HG02759 (cell line): ENCODE data around the gene ESRRA.

Source experiments
- ATAC-seq: cut with Tn5 transposase; IDR thresholded peaks from one replicate; pipeline ENCODE4 v1.9.1; 2021; ENCODE audit warnings: mild to moderate bottlenecking, moderate library complexity; ENCODE audit not compliant: unreplicated experiment

ESRRA gene

GRCh38 chr11:64291262-64291751 lies 14.0 kb upstream of the ESRRA start, which contains the start of gene KCNK4:
KCNK4 (plus strand) TSS chr11:64291302; CDS start chr11:64293019, 1,717 bp downstream.
- no peak for ATAC-seq

DNA sequence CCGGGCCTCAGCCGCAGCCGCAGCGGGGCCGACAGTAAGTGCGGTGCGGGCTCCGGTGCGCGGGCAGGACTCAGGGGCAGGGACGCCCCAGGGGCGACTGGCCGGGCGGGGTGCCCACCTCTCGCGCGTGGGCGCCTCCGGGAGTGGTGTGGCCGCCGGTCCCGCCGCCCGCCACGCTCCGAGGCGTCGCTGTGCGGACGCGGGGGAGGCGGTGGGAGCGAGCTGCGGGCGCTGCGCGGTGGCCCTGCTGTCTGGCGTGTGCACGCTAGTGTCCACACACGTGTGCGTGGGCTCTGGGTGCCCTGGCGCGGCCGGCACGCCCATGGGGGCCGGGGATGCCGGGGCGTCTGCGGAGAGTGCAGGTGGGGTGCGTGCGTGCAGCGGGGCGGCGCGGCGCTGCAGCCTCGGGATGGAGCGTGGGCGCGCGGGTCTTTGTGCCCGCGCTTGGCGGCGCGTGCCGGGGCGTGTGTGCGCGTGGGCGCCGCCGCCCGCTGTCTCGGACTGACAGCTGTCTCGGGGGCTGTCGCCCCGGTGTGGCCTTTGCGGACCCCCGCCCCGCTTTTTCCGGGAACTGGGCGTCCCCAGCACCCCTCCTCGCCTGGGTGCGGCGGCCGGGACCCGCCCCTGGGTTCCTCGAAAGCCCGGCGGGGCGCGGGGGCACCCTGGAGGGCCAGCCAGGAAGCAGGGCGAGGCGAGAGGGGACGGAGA lies 13.4 kb upstream of the ESRRA start:
- no peak for ATAC-seq

DNA sequence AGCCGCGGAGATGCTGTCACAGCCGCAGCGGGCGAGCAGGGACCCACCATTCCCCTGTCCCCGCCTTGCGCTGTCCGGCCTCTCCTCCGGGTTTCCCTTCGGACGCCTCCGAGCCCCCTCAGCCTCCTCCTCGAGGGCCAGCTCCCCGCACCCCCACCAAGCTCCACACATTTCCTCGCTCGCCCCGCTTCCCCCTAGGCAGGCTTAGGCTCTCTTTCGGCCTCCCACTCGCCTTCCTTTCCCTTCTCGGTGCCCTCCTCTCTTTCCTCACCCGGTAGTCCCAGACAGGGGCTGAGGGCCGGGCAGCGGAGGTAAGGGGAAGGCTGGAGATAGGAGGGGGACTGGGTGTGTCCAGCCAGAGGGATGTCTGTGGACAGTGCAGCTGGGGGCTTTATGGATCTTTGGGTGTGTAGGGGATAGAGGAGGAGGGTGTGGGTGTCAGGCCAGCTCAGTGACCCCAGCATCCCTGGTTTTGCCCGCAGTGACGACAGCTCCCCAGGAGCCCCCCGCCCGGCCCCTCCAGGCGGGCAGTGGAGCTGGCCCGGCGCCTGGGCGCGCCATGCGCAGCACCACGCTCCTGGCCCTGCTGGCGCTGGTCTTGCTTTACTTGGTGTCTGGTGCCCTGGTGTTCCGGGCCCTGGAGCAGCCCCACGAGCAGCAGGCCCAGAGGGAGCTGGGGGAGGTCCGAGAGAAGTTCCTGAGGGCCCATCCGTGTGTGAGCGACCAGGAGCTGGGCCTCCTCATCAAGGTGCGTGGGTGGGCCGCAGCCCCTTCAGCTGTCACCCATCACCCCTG lies 12.7 kb upstream of the ESRRA start:
- no peak for ATAC-seq

DNA sequence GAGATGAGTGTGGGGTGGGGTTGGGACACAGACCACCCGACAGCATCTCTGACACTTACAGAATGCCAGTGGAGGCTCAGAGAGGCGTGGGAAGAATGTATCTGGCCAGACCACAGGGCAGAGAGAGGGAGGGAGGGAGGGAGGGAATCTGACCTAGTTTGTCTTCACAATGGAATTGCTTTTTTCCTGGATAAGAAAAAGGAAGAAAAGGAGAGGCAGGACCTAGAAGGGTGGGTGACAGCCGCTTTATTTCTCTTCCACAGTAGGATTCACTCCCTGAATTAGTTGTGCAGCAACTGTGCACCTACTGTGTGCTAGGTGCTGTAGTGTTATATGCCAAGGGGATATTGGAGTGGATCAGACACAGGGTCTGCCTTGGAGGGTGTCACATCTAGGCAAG lies 10.6 kb upstream of the ESRRA start:
- no peak for ATAC-seq

DNA sequence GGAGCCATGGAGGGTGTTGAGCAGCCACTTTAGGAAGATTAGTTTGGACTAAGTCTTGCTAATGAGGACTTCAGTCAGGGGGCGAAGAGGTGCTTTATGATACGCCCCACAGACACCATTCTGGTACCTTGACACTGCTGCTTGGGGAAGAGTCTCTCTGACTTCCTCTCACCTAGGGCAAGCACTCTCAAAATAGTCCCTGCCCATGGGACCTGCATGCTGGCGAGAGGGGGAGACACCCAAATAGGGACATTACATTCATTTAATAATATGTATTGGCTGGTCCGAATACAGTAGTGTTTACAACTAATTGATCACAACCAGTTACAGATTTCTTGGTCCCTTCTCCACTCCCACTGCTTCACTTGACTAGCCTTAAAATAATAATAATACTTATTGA lies 9.6 kb upstream of the ESRRA start:
- no peak for ATAC-seq

DNA sequence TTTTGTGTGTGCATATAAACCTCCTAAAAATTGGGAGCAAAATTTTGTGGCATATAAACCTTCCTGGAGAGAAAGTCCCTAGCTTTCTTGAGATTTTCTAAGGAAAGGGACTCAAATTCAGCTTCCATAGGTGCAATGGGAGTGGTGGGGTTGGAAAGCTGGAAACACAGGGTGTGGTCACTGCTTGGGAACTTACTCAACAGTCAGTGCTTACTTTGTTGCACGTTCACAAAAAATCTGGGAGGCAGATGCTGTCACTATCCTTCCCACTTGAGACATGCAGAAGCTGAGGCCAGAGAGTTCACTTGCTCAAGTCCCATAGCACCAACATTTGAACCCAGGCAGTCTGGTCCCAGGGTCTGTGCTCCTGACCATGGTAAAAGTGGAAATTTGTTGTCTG lies 9.1 kb upstream of the ESRRA start:
- no peak for ATAC-seq

DNA sequence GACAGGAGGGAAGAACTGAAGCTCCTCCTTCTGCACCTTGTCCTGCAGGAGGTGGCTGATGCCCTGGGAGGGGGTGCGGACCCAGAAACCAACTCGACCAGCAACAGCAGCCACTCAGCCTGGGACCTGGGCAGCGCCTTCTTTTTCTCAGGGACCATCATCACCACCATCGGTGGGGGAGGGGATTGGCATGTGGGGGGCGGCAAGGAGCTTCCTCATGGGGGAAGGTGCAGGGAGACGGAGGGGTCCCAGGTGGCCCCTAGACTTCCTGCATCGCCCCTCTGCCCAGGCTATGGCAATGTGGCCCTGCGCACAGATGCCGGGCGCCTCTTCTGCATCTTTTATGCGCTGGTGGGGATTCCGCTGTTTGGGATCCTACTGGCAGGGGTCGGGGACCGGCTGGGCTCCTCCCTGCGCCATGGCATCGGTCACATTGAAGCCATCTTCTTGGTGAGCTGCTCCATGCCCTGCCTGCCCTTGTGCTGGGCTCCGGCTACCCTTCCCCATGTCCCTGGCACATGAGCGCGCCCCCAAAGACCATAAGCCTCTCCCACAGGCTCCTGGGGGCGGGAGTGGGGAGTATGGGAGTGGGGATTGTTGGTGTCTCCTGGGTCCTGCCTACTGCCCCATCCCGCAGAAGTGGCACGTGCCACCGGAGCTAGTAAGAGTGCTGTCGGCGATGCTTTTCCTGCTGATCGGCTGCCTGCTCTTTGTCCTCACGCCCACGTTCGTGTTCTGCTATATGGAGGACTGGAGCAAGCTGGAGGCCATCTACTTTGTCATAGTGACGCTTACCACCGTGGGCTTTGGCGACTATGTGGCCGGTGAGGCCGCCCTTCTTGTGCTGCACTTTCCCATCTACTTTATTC lies 8.3 kb upstream of the ESRRA start:
- ATAC-seq: no peak

DNA sequence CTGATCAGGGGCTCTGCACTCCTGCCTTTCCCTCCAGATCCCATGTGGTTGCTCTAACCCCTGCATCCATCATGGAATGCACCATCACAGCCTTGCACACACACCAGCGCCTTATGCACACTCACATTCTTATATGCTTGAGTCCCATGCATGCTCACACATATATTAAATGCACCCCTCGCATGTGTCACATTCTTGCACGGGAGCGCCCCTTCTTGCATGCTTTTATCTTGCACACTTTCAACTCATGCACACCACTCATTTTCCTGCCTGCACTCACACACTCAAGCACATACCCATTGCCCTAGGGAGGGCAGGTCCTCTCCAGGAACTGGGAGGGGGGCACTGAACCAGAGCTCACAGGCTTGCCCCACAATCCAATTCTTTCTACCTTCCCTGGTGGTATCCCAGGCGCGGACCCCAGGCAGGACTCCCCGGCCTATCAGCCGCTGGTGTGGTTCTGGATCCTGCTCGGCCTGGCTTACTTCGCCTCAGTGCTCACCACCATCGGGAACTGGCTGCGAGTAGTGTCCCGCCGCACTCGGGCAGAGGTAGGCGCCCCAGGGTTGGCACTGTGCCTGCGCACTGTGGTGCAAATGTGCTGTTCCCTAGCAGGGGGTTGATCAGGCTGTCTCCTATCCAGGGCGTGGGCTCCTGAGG lies 7.5 kb upstream of the ESRRA start:
- ATAC-seq: no peak

GRCh38 chr11:64298966-64299846 lies 6.1 kb upstream of the ESRRA start:
- ATAC-seq: no peak

- no peak for ATAC-seq
Observed at GRCh38 chr11:64299847-64300648, 5.3 kb upstream of the ESRRA start, which contains the start of gene CATSPERZ. CATSPERZ (plus strand) TSS chr11:64300358; CDS start chr11:64300411, 53 bp downstream.

- no peak for ATAC-seq
Observed at GRCh38 chr11:64303109-64304031, 2.0 kb upstream of the ESRRA start.

DNA sequence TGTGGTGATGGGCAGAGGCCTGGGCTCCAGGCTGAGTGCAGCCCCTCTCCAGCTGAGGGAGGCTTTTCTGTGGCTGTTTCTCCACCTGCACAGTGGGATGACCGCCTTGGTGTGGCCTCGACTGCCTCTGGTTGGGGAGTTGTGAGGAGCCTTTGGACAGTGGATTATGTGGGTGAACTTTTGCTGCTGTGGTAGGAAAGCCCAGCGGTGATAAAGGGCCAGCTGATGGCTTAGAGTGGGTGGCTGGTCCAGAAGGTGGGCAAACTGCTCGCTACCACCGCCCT lies 1.4 kb upstream of the ESRRA start:
- ATAC-seq: no peak

DNA sequence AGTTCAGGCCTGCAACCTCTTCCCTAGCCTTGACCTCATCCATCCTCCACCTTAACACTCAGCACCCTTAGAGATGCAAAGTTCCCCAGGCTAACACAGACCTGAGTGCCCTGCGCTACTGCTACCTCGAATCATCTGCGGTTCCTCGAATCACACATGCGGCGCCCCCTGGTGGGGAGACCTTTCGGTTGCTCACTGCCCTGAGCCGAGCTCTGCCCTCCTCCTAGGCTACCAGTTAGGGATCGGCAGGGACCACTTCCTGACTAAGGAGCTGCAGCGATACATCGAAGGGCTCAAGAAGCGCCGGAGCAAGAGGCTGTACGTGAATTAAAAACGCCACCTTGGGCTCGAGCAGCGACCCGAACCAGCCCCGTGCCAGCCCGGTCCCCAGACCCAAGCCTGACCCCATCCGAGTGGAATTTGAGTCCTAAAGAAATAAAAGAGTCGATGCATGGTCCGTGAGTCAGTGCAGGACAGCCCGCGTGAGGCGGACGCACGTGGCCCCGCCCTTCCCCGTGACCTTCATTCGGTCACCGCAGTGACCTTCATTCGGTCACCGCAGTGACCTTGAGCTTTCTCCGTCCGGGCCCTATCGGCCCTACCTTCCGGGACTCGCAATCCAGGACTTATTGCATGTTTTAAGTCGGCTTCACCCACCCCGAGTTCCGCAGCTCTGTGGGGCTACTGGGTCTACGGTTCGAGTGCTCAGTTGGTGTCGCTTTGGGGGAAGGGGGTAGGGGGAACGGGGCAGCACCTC lies 830 bp upstream of the ESRRA start:
- peak; percentile 27 for ATAC-seq

GRCh38 chr11:64305691-64306562 lies 603 bp downstream of the ESRRA start:
- peak; percentile 23 for ATAC-seq

GRCh38 chr11:64306563-64306875 lies 1.2 kb downstream of the ESRRA start:
- no peak for ATAC-seq

DNA sequence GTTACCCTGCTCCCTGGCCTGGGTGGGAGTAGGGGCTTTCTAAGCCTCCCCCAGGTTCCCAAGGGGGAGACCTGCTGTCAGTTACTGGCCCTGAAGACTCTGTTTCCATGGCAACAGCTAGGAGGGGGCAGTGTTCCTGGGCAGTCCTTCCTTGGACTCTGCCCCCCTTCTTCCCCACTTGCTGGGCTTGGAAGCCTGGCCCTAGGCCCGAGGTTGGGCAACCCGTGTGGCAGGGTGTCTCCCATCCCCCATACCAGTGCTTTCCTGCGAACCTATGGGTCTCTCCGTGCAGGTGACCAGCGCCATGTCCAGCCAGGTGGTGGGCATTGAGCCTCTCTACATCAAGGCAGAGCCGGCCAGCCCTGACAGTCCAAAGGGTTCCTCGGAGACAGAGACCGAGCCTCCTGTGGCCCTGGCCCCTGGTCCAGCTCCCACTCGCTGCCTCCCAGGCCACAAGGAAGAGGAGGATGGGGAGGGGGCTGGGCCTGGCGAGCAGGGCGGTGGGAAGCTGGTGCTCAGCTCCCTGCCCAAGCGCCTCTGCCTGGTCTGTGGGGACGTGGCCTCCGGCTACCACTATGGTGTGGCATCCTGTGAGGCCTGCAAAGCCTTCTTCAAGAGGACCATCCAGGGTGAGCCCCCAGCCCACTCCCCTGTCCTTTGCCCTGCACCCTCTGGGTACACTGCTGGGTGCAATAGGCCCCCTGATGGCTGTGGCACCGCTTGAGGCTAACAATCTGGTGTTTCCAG lies 1.7 kb downstream of the ESRRA start:
- ATAC-seq: no peak
